HEK293 (cell line): Measurements from ENCODE around the gene FSTL4.
A peak's percentile ranks its signal among the peaks of the same experiment; 100 is the strongest.
"Not testable (repeated sequence)": the region's sequence is repeated elsewhere in the genome, so short reads cannot be mapped to it uniquely, and the experiment has no call there.

Source experiments
- CTCF ChIA-PET: fragments of 350-600 bp; formaldehyde crosslinking; extraction: SDS; loops from one replicate; lab custom pipeline; 2021; ENCODE audit warnings: antibody characterized with exemption; lab: Yijun Ruan, JAX
- POLR2A ChIA-PET: fragments of 300-600 bp; formaldehyde crosslinking; extraction: SDS; loops from one replicate; lab custom pipeline; 2020; ENCODE audit warnings: antibody characterized with exemption, inconsistent platforms; lab: Yijun Ruan, JAX
- H3K27ac ChIP-seq: fragments of 200-500 bp; sonication (Bioruptor generic); 2 replicates; pipeline ENCODE4 v1.5.1; 2014; ENCODE audit warnings: low read depth, low read length, control low read depth, inconsistent platforms; ENCODE audit errors: extremely low read depth
- H3K36me3 ChIP-seq, 2 experiments: fragments of 200-500 bp in 1 of 2; sonication (Bioruptor generic) in 1 of 2; 1 replicate in 1 of 2; 2 replicates in 1 of 2; pipeline ENCODE4 v1.5.1; 2014 to 2017; ENCODE audit warnings: inconsistent platforms in 2 of 2, low read length in 2 of 2; ENCODE audit not compliant: control insufficient read depth in 2 of 2, insufficient read depth in 1 of 2
- H3K4me1 ChIP-seq: fragments of 200-500 bp; sonication (Bioruptor generic); 2 replicates; pipeline ENCODE4 v1.5.1; 2014; ENCODE audit warnings: mild to moderate bottlenecking, low read length, inconsistent platforms; ENCODE audit not compliant: control insufficient read depth, insufficient read depth
- H3K4me3 ChIP-seq: 2 replicates; pipeline ENCODE4 v1.5.1; 2011; ENCODE audit warnings: low read depth, mild to moderate bottlenecking, control low read depth, low read length, moderate library complexity
- H3K9me3 ChIP-seq: fragments of 200-500 bp; sonication (Bioruptor generic); 2 replicates; pipeline ENCODE4 v1.5.1; 2014; ENCODE audit warnings: low read depth, low read length, inconsistent platforms; ENCODE audit not compliant: control insufficient read depth, insufficient read depth
- HOXD13 ChIP-seq: sonication (generic); formaldehyde crosslinking; IDR thresholded peaks from 2 replicates; pipeline ENCODE4 v1.8.0; 2022; ENCODE audit warnings: missing genetic modification reagents, borderline replicate concordance
- KLF9 ChIP-seq: fragments of 450-650 bp; formaldehyde crosslinking; IDR thresholded peaks from 2 replicates; pipeline ENCODE4 v1.5.1; 2016; ENCODE audit warnings: missing biosample characterization, missing genetic modification characterization, low read depth
- ZIC2 ChIP-seq: fragments of 450-650 bp; formaldehyde crosslinking; IDR thresholded peaks from 2 replicates; pipeline ENCODE4 v1.5.1; 2016; ENCODE audit warnings: missing biosample characterization, missing genetic modification characterization
- ZNF366 ChIP-seq: fragments of 450-650 bp; formaldehyde crosslinking; conservative IDR thresholded peaks from 2 replicates; pipeline ENCODE4 v1.5.1; 2016; ENCODE audit warnings: missing biosample characterization, missing genetic modification characterization
- ZNF510 ChIP-seq: fragments of 450-650 bp; formaldehyde crosslinking; IDR thresholded peaks from 2 replicates; pipeline ENCODE4 v1.5.1; 2018; ENCODE audit warnings: mild to moderate bottlenecking, missing genetic modification characterization, missing biosample characterization; ENCODE audit not compliant: insufficient replicate concordance
- ZNF623 ChIP-seq: fragments of 450-650 bp; formaldehyde crosslinking; IDR thresholded peaks from 2 replicates; pipeline ENCODE4 v1.5.1; 2016; ENCODE audit warnings: missing biosample characterization, missing genetic modification characterization
- ZNF664 ChIP-seq: fragments of 450-650 bp; formaldehyde crosslinking; IDR thresholded peaks from 2 replicates; pipeline ENCODE4 v1.5.1; 2016; ENCODE audit warnings: missing biosample characterization, missing genetic modification characterization
- ZNF701 ChIP-seq: fragments of 450-650 bp; formaldehyde crosslinking; IDR thresholded peaks from 2 replicates; pipeline ENCODE4 v1.5.1; 2016; ENCODE audit warnings: missing biosample characterization, missing genetic modification characterization
- TF ChIP-seq, protein P1 (sequence below): fragments of 450-650 bp; formaldehyde crosslinking; conservative IDR thresholded peaks from 2 replicates; pipeline ENCODE4 v1.5.1; 2016; ENCODE audit warnings: low read depth, missing biosample characterization, missing genetic modification characterization
- TF ChIP-seq, protein P2 (sequence below): fragments of 450-650 bp; formaldehyde crosslinking; IDR thresholded peaks from 2 replicates; pipeline ENCODE4 v1.5.1; 2016; ENCODE audit warnings: missing biosample characterization, missing genetic modification characterization, borderline replicate concordance
- TF ChIP-seq, protein P3 (sequence below): fragments of 450-650 bp; formaldehyde crosslinking; IDR thresholded peaks from 2 replicates; pipeline ENCODE4 v1.5.1; 2017; ENCODE audit warnings: missing biosample characterization, missing genetic modification characterization
- TF ChIP-seq, protein P4 (sequence below): fragments of 450-650 bp; formaldehyde crosslinking; IDR thresholded peaks from 2 replicates; pipeline ENCODE4 v1.5.1; 2016; ENCODE audit warnings: missing biosample characterization, missing genetic modification characterization

Gene FSTL4

DNA sequence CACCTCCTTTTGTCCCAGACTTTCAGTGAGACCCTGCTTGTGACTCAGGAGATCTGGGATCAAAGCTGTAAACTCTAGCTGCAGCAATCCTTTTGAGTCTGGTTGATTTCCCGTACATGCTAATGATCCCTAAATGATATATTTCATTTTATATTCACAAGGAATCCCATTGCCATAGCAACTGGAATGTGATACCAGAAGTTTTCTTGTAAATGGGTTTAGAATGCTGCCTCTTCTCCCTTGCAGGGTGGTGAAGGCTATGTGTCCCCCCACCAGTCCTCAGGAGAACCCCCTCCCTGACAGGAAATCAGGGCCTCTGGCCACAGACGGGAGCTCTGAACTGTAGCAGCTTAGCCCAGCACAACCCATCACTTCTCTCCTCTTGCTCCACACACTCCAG, 215.0 kb downstream of the FSTL4 start (continued):
- TF ChIP-seq, protein P1, sequence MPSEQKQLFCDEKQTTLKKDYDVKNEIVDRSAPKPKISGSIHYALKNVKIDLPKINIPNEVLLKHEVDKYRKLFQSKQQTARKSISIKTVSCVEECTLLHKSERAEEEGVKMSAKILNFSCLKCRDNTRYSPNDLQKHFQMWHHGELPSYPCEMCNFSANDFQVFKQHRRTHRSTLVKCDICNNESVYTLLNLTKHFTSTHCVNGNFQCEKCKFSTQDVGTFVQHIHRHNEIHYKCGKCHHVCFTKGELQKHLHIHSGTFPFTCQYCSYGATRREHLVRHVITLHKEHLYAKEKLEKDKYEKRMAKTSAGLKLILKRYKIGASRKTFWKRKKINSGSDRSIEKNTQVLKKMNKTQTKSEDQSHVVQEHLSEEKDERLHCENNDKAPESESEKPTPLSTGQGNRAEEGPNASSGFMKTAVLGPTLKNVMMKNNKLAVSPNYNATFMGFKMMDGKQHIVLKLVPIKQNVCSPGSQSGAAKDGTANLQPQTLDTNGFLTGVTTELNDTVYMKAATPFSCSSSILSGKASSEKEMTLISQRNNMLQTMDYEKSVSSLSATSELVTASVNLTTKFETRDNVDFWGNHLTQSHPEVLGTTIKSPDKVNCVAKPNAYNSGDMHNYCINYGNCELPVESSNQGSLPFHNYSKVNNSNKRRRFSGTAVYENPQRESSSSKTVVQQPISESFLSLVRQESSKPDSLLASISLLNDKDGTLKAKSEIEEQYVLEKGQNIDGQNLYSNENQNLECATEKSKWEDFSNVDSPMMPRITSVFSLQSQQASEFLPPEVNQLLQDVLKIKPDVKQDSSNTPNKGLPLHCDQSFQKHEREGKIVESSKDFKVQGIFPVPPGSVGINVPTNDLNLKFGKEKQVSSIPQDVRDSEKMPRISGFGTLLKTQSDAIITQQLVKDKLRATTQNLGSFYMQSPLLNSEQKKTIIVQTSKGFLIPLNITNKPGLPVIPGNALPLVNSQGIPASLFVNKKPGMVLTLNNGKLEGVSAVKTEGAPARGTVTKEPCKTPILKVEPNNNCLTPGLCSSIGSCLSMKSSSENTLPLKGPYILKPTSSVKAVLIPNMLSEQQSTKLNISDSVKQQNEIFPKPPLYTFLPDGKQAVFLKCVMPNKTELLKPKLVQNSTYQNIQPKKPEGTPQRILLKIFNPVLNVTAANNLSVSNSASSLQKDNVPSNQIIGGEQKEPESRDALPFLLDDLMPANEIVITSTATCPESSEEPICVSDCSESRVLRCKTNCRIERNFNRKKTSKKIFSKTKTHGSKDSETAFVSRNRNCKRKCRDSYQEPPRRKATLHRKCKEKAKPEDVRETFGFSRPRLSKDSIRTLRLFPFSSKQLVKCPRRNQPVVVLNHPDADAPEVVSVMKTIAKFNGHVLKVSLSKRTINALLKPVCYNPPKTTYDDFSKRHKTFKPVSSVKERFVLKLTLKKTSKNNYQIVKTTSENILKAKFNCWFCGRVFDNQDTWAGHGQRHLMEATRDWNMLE (tag by site-specific recombination), result no peak
- TF ChIP-seq ZNF701 (tag by site-specific recombination), result no peak
- TF ChIP-seq, all 188 proteins: peak for 0

DNA sequence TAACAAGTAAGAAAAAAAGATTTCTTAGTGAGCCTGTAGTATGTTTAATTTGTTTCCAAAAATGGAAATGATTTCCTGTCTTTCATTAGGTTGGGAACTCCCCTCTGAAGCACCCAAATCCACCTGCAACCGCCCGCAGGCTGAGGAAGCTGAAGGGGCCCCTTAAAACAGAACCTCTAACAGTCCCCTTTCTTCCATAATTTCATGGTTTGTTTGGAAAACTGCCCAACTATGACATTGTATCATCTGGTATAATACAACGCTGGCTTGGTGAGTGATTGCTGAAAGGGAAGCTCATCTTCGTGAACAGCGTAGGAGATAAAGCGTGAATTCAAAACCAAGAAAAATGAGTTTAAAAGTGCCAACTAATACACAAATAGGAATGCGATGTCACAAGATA, 215.5 kb downstream of the FSTL4 start:
- no peaks in the 10 kb centered on the region for H3K36me3 ChIP-seq
- no peaks in the 10 kb centered on the region for H3K9me3 ChIP-seq
- H3K27ac ChIP-seq, result no peak overlapping the region
- CTCF ChIA-PET, result interaction anchor here (0.6 to 3.3 kb wide), 6 partner anchors 27 to 684 kb away, joined by 3 to 15 read pairs (median 4); no protein-coding TSS in a partner anchor
- H3K4me1 ChIP-seq, result no peaks in the 10 kb centered on the region
- no peak for TF ChIP-seq ZNF366
- no peak for TF ChIP-seq ZNF664 (tag by site-specific recombination)
- no peak for TF ChIP-seq KLF9 (tag by site-specific recombination)
- TF ChIP-seq, protein P2, sequence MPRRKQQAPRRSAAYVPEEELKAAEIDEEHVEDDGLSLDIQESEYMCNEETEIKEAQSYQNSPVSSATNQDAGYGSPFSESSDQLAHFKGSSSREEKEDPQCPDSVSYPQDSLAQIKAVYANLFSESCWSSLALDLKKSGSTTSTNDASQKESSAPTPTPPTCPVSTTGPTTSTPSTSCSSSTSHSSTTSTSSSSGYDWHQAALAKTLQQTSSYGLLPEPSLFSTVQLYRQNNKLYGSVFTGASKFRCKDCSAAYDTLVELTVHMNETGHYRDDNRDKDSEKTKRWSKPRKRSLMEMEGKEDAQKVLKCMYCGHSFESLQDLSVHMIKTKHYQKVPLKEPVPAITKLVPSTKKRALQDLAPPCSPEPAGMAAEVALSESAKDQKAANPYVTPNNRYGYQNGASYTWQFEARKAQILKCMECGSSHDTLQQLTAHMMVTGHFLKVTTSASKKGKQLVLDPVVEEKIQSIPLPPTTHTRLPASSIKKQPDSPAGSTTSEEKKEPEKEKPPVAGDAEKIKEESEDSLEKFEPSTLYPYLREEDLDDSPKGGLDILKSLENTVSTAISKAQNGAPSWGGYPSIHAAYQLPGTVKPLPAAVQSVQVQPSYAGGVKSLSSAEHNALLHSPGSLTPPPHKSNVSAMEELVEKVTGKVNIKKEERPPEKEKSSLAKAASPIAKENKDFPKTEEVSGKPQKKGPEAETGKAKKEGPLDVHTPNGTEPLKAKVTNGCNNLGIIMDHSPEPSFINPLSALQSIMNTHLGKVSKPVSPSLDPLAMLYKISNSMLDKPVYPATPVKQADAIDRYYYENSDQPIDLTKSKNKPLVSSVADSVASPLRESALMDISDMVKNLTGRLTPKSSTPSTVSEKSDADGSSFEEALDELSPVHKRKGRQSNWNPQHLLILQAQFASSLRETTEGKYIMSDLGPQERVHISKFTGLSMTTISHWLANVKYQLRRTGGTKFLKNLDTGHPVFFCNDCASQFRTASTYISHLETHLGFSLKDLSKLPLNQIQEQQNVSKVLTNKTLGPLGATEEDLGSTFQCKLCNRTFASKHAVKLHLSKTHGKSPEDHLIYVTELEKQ (tag by site-specific recombination), result no peak
- TF ChIP-seq, protein P3, sequence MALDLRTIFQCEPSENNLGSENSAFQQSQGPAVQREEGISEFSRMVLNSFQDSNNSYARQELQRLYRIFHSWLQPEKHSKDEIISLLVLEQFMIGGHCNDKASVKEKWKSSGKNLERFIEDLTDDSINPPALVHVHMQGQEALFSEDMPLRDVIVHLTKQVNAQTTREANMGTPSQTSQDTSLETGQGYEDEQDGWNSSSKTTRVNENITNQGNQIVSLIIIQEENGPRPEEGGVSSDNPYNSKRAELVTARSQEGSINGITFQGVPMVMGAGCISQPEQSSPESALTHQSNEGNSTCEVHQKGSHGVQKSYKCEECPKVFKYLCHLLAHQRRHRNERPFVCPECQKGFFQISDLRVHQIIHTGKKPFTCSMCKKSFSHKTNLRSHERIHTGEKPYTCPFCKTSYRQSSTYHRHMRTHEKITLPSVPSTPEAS (tag by site-specific recombination), result no peak
- no peak for TF ChIP-seq ZNF623 (tag by site-specific recombination)
- TF ChIP-seq, protein P4, sequence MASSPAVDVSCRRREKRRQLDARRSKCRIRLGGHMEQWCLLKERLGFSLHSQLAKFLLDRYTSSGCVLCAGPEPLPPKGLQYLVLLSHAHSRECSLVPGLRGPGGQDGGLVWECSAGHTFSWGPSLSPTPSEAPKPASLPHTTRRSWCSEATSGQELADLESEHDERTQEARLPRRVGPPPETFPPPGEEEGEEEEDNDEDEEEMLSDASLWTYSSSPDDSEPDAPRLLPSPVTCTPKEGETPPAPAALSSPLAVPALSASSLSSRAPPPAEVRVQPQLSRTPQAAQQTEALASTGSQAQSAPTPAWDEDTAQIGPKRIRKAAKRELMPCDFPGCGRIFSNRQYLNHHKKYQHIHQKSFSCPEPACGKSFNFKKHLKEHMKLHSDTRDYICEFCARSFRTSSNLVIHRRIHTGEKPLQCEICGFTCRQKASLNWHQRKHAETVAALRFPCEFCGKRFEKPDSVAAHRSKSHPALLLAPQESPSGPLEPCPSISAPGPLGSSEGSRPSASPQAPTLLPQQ, result no peak
- no peak for TF ChIP-seq HOXD13 (CRISPR knock-in tag)
- TF ChIP-seq, all 188 proteins: peak for 0
- POLR2A ChIA-PET, result no interaction called here
- H3K4me3 ChIP-seq, result no peak overlapping the region

DNA sequence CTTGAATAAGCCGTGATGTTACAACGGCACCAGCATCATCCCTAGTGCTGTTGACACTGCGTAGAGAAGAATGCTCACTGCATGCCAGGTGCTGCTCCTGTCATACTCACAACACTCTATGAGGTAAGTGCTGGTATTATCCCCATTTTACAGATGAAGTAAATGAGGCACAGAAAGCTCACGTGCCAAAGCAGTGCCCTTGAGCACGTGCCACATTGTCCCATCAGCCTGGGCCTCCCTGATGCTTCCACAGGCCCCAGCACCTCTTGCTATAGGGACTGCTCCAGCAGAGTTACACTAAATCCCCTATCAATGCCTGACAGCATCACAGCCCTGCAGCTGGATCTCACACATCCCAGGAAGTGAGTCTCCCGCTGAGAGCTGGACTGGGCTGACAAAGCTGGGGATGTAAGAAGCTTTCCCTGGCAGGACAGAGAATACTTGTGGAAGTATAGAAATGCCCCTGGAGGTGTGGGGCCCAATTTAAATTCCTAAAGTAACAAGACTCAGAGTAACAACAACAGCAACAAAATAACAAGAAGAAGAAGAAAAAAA, 216.1 kb downstream of the FSTL4 start:
- CTCF ChIA-PET, result interaction anchor here (0.6 to 3.3 kb wide), 5 partner anchors 28 to 609 kb away, joined by 3 to 15 read pairs (median 4); no protein-coding TSS in a partner anchor
- no peaks in the 10 kb centered on the region for H3K4me1 ChIP-seq
- TF ChIP-seq ZIC2 (tag by site-specific recombination), result peak; percentile 35; the same call in 1 of the 2 replicates
- no peak for TF ChIP-seq ZNF510
- TF ChIP-seq, all 188 proteins: peak for 1
- no peak overlapping the region for H3K27ac ChIP-seq
- no peaks in the 10 kb centered on the region for H3K36me3 ChIP-seq
- POLR2A ChIA-PET, result no interaction called here
- H3K4me3 ChIP-seq, result no peak overlapping the region
- no peaks in the 10 kb centered on the region for H3K9me3 ChIP-seq

DNA sequence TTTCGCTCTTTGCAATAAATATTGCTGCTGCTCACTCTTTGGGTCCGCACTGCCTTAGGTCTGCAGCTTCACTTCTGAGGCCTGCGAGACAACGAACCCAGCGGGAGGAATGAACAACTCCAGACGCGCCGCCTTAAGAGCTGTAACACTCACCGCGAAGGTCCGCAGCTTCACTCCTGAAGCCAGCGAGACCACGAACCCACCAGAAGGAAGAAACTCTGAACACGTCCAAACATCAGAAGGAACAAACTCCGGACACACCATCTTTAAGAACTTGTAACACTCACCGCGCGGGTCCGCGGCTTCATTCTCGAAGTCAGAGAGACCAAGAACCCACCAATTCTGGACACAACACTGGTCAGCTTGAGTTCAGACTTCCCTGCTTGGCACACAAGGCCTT, 217.1 kb downstream of the FSTL4 start:
- H3K36me3 ChIP-seq, CTCF ChIA-PET, H3K4me3 ChIP-seq, POLR2A ChIA-PET, H3K4me1 ChIP-seq, H3K27ac ChIP-seq, H3K9me3 ChIP-seq: not testable (repeated sequence)

DNA sequence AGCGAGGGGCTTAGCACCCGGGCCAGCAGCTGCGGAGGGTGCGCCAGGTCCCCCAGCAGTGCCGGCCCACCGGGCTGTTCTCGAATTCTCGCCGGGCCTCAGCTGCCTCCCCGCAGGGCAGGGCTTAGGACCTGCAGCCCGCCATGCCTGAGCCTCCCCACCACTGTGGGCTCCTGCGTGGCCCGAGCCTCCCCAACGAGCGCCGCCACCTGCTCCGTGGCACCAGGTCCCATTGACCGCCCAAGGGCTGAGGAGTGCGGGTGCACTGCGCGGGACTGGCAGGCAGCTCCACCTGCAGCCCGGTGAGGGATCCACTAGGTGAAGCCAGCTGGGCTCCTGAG, 217.9 kb downstream of the FSTL4 start:
- not testable (repeated sequence) for H3K4me1 ChIP-seq

More for the DNA sequence above, 217.9 kb downstream of the FSTL4 start:
- POLR2A ChIA-PET, H3K27ac ChIP-seq, CTCF ChIA-PET, H3K4me3 ChIP-seq, H3K9me3 ChIP-seq, H3K36me3 ChIP-seq: not testable (repeated sequence)
